Left ventricle myocardium inferior (tissue), 1 donor: ENCODE results near the gene HNRNPH1. TPM values are rescaled to one million over a fixed set of nuclear protein-coding genes. Genes with fewer than 3 reads are reported as not detected.
"Not testable (repeated sequence)": the region's sequence is repeated elsewhere in the genome, so short reads cannot be mapped to it uniquely, and the experiment has no call there.

Experiments
- DNase-seq: peaks from one replicate; pipeline ENCODE4 v3.0.0-alpha.2; 2020
- H3K27ac ChIP-seq: fragments of 200-600 bp; replicated peaks from 2 replicates; pipeline ENCODE4 v1.8.0; 2021
- H3K27me3 ChIP-seq: fragments of 200-600 bp; 2 replicates; pipeline ENCODE4 v1.8.0; 2021; ENCODE audit warnings: low read depth
- H3K36me3 ChIP-seq: fragments of 200-600 bp; 2 replicates; pipeline ENCODE4 v1.8.0; 2021
- H3K4me1 ChIP-seq: fragments of 200-600 bp; 2 replicates; pipeline ENCODE4 v1.8.0; 2021
- H3K4me3 ChIP-seq: fragments of 200-600 bp; 2 replicates; pipeline ENCODE4 v1.8.0; 2021; ENCODE audit warnings: mild to moderate bottlenecking, moderate library complexity
- H3K9me3 ChIP-seq: fragments of 200-600 bp; replicated peaks from 2 replicates; pipeline ENCODE4 v1.8.0; 2021
- CTCF ChIP-seq: fragments of 200-600 bp; IDR thresholded peaks from 2 replicates; pipeline ENCODE4 v1.8.0; 2021; ENCODE audit warnings: antibody characterized with exemption, mild to moderate bottlenecking, borderline replicate concordance
- intact Hi-C: fragments of 100-400 bp; cut with micrococcal nuclease; formaldehyde crosslinking; loops from one replicate; pipeline ENCODE4 v1.11.0; 2022
- long read RNA-seq: library from polyadenylated mRNA; unstranded; transcript quantifications from one replicate; pipeline ENCODE4 v2.0.0, GENCODE V29; 2021
- total RNA-seq: library from RNA; stranded (reverse); fragmentation: NEBNext Ultra II Directional; extraction: Animal tissue kit (Norgen Biotek cat#: 25700); gene quantifications from one replicate; pipeline ENCODE4 v1.2.1, GENCODE V29; 2021
- donor health status: DM: no; HTN: yes; CAD: no; lungs with severe emphysema.

The HNRNPH1 gene, protein sequence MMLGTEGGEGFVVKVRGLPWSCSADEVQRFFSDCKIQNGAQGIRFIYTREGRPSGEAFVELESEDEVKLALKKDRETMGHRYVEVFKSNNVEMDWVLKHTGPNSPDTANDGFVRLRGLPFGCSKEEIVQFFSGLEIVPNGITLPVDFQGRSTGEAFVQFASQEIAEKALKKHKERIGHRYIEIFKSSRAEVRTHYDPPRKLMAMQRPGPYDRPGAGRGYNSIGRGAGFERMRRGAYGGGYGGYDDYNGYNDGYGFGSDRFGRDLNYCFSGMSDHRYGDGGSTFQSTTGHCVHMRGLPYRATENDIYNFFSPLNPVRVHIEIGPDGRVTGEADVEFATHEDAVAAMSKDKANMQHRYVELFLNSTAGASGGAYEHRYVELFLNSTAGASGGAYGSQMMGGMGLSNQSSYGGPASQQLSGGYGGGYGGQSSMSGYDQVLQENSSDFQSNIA
- 207 TPM for total RNA-seq
- long read RNA-seq, transcript HNRNPH1-203 (14 exons, 2,279 nt): major isoform, 9 of 35 reads
- long read RNA-seq, transcript HNRNPH1-204 (14 exons, 2,248 nt): major isoform, 9 of 35 reads
- long read RNA-seq, partial matches to known transcripts: 5 of 35 reads
- long read RNA-seq, other reads (novel, unspliced or antisense): 10 of 35 reads

DNA sequence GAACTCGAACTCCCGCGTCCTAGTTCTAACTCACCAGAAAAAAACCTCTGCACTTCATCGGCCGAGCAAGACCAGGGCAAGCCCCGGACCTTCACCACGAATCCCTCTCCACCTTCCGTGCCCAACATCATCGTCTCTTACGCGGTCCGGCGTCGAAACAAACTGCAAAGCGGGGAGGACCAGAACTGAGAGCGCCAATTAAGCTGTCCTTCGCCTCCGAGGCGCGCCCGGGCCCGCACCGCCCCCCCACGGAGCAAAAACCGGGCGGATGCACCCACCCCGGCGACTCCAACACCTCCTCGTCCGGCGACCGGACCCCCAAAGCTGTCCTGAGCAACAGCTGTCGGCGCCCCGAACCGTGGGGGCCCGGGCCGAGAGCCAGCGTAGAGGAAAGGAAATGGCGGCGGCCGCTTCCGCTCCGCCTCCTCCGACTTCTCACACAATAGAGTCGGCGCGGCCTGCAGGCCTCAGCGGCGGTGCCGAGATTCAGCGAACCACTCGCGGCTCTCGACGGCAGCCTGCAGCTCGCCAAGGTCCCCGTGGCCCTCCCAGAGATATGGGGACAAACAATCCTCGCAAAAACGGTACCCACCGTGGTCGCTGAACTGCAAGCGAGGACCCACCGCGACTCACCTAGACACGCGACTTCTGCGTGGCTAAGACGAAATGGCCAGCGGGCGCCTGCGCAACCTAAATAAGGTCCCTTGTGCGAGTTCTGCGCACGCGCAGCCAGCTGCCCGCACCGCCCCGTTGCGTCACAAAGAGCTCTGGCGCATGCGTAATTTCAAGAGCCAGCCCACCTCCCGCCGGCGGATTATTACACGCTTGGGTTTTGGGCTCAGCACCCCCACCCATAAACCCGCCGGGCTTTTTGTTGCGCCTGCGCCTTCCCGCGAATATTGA, at the start of gene HNRNPH1:
Gene HNRNPH1, minus strand, starts transcription at position 669 of the 903 bp plus-strand sequence. Its CDS starts 538 bp downstream, at position 131.
- peaks cover 43% of the 10 kb centered on the region for H3K36me3 ChIP-seq
- peaks cover 62% of the 10 kb centered on the region for H3K4me1 ChIP-seq
- no peaks in the 10 kb centered on the region for H3K27me3 ChIP-seq
- intact Hi-C loops: no loop called here
- H3K9me3 ChIP-seq: no peaks in the 10 kb centered on the region
- peak; percentile 97 for DNase-seq
- H3K4me3 ChIP-seq: peak within 1 kb of the TSS; percentile 99
- no peak for TF ChIP-seq CTCF
- H3K27ac ChIP-seq: peak within 1 kb of the TSS; percentile 100

GRCh38 chr5:179668391-179668790, 44.9 kb upstream of the HNRNPH1 start:
- Histone ChIP-seq H3K27me3 (no peaks in the 10 kb centered on the region), H3K4me3 (no peak overlapping the region), H3K9me3 (no peaks in the 10 kb centered on the region), H3K36me3 (peaks cover 23% of the 10 kb centered on the region), H3K27ac (no peak overlapping the region), H3K4me1 (no peaks in the 10 kb centered on the region)
- peak; percentile 55 for TF ChIP-seq CTCF
- no peak for DNase-seq
- intact Hi-C loops: no loop called here

DNA sequence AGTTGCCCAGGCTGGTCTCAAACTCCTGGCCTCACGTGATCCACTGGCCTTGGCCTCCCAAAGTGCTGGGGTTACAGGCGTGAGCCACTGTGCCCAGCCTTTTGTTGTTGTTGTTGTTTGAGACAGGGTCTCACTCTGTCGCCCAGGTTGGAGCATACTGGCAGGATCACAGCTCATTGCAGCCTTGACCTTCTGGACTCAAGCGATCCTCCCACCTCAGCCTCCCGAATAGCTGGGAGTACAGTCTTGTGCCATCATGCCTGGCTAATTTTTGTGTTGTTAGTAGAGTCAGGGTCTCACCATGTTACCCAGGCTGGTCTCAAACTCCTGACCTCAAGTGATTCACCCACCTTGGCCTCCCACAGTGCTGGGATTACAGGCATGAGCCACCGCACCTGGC, 38.2 kb upstream of the HNRNPH1 start:
- DNase-seq, H3K27ac ChIP-seq, H3K9me3 ChIP-seq, H3K4me3 ChIP-seq, intact Hi-C loops, H3K27me3 ChIP-seq: not testable (repeated sequence)
- H3K4me1 ChIP-seq: peaks cover 10% of the 10 kb centered on the region
- H3K36me3 ChIP-seq: peaks cover 33% of the 10 kb centered on the region

GRCh38 chr5:179658179-179658856, 34.8 kb upstream of the HNRNPH1 start:
- H3K27ac ChIP-seq: peak overlapping the region; percentile 63
- H3K27me3 ChIP-seq, DNase-seq, intact Hi-C loops, H3K36me3 ChIP-seq, H3K9me3 ChIP-seq: not testable (repeated sequence)
- H3K4me3 ChIP-seq: peak overlapping the region; percentile 70
- H3K4me1 ChIP-seq: peaks cover 10% of the 10 kb centered on the region

DNA sequence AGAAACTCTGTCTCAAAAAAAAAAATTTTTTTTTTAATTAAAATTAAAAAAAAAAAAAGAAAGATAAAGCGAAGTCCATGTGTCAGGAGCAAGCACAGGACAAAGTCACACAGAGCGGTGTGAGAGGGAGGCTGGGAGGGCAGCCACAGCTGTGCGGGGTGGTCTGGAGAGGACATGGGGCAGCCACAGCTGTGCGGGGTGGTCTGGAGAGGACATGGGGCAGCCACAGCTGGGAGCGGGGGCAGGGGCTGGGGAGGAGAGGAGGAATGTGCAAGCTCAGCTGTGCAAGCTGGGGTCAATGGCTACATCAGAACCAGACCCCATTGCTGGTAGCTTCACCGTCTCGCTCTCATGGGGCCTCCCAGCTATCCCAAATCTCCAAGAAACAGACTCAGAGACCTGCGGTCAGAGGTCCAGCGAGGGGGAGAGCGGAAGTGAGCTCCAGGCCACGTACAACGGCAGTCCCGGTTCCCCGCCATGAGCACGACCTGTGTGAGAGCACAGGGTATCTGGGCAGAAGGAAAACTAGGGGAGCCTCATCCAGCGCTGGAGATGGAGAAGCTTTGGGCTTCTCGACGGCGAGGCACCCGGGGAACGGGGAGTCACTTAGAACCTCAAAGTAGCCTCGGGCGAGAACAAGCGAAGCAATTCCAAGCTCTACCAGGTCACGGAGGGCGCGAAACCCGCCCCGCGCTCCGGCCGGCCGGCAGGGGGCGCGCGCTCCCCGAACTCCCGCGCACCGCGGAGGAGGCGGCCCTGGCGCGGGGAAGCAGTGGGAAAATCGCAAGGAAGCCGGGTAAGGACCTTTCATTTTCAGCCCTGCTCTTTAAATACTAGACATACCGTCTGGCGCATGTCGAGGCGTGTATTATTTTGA, 34.1 kb upstream of the HNRNPH1 start:
- DNase-seq, intact Hi-C loops, H3K9me3 ChIP-seq, H3K27me3 ChIP-seq, H3K36me3 ChIP-seq: not testable (repeated sequence)
- peak overlapping the region; percentile 40 for H3K27ac ChIP-seq
- peaks cover 10% of the 10 kb centered on the region for H3K4me1 ChIP-seq
- H3K4me3 ChIP-seq: peak overlapping the region; percentile 45

GRCh38 chr5:179653135-179653534, 29.7 kb upstream of the HNRNPH1 start:
- H3K27ac ChIP-seq, H3K36me3 ChIP-seq, H3K9me3 ChIP-seq, H3K4me3 ChIP-seq, DNase-seq, intact Hi-C loops, H3K4me1 ChIP-seq, H3K27me3 ChIP-seq: not testable (repeated sequence)

DNA sequence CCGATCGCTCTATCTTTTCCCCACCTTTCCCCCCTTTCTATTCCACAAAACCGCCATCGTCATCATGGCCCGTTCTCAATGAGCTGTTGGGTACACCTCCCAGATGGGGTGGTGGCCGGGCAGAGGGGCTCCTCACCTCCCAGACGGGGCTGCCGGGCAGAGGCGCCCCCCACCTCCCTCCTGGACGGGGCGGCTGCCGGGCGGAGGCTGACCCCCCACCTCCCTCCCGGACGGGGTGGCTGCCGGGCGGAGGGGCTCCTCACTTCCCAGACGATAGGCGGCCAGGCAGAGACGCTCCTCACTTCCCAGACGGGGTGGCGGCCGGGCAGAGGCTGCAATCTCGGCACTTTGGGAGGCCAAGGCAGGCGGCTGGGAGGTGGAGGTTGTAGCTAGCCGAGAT, 26.8 kb upstream of the HNRNPH1 start:
- H3K27ac ChIP-seq, H3K4me3 ChIP-seq, DNase-seq, H3K4me1 ChIP-seq, H3K36me3 ChIP-seq, H3K27me3 ChIP-seq, intact Hi-C loops, H3K9me3 ChIP-seq: not testable (repeated sequence)

DNA sequence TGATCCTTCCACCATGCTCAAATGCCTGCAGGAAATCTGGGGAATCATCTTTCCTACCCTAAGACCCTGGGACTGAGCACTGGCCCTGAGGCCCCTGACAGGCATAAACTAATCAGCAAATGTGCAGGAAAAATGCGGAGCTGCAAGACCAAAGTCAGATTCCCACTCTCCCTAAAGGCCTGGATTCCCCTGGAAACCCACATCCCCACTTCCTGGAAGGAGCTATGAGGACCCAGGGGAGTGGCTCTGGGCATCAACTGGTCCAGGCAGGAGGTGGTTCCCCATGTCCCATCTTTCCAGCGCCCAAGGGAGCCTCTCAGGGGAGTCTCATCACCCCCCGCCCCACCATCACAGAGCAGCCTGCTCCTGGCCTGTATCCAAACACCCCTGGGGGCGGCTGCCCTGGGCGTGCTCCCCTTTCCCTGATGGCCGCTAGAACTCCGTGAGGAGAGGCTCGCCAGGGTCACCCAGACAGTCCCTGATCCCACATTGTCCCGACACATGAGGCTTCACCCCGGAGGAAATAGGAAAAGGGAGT, 25.8 kb upstream of the HNRNPH1 start:
- H3K4me1 ChIP-seq, H3K36me3 ChIP-seq, H3K27me3 ChIP-seq, H3K27ac ChIP-seq, H3K9me3 ChIP-seq, DNase-seq, intact Hi-C loops, H3K4me3 ChIP-seq: not testable (repeated sequence)
